B cell (primary cell): ENCODE data around the gene NFATC2. TPM values are rescaled to one million over a fixed set of nuclear protein-coding genes. Genes with fewer than 3 reads are reported as not detected.

Experiments
- ATAC-seq: fragments of 200-7000 bp; cut with Tn5 transposase; one replicate; pipeline ENCODE4 v1.10.0; 2021; ENCODE audit warnings: low read depth, mild to moderate bottlenecking, moderate number of reproducible peaks, moderate library complexity
- CTCF ChIA-PET: fragments of 350-600 bp; sonication (Branson Sonifier 250); formaldehyde crosslinking; loops from one replicate; lab custom pipeline; 2021; ENCODE audit warnings: antibody characterized with exemption, inconsistent platforms; lab: Charles Lee
- POLR2A ChIA-PET: fragments of 350-600 bp; sonication (Branson Sonifier 250); formaldehyde crosslinking; loops from one replicate; lab custom pipeline; 2021; ENCODE audit warnings: antibody characterized with exemption; lab: Charles Lee
- DNase-seq: peaks from one replicate; pipeline ENCODE4 v3.0.0; 2013
- H2AFZ ChIP-seq: 2 replicates; pipeline ENCODE4 v1.6.1; 2012; ENCODE audit warnings: mild to moderate bottlenecking, low read depth, low read length; ENCODE audit not compliant: insufficient read depth, poor library complexity, severe bottlenecking
- H3K27ac ChIP-seq, 2 donors: 1 replicate in 1 of 2; 2 replicates in 1 of 2; pipeline ENCODE4 v1.5.1; 2012 to 2013; ENCODE audit warnings: low read length in 2 of 2, mild to moderate bottlenecking in 2 of 2, moderate library complexity in 1 of 2
- H3K27me3 ChIP-seq, 4 experiments: fragments of 200-600 bp in 1 of 4; sonication (generic) in 1 of 4; replicated peaks in 1 of 4; 1 replicate in 2 of 4; 2 replicates in 2 of 4; pipeline versions ENCODE4 v1.6.1 to v1.7.0; 2013 to 2016; ENCODE audit warnings: low read length in 3 of 4, mild to moderate bottlenecking in 2 of 4, mixed read lengths in 1 of 4, moderate library complexity in 1 of 4; ENCODE audit not compliant: insufficient read depth in 4 of 4, control insufficient read depth in 3 of 4; ENCODE audit errors: control extremely low read depth in 1 of 4
- H3K36me3 ChIP-seq, 2 experiments: replicated peaks in 1 of 2; 1 replicate in 1 of 2; 2 replicates in 1 of 2; pipeline versions ENCODE4 v1.6.1 to v1.7.1; 2013; ENCODE audit warnings: low read length in 1 of 2; ENCODE audit not compliant: insufficient read depth in 2 of 2, control insufficient read depth in 1 of 2; ENCODE audit errors: control extremely low read depth in 1 of 2, extremely low read depth in 1 of 2
- H3K4me1 ChIP-seq, 2 donors: fragments of 200-600 bp in 1 of 2; sonication (generic) in 1 of 2; 1 replicate in 1 of 2; 2 replicates in 1 of 2; pipeline versions ENCODE4 v1.5.1 to v1.6.1; 2013 to 2017; ENCODE audit warnings: low read length in 2 of 2; ENCODE audit not compliant: control insufficient read depth in 2 of 2, insufficient read depth in 2 of 2
- H3K4me2 ChIP-seq: replicated peaks from 2 replicates; pipeline ENCODE3; 2012; ENCODE audit warnings: mild to moderate bottlenecking, low read depth, low read length; ENCODE audit not compliant: poor library complexity, severe bottlenecking
- H3K4me3 ChIP-seq, 5 experiments: fragments of 200-600 bp in 1 of 5; sonication (generic) in 1 of 5; 1 replicate in 3 of 5; 2 replicates in 2 of 5; pipeline versions ENCODE4 v1.5.1 to v1.7.0; 2011 to 2016; ENCODE audit warnings: low read length in 4 of 5, mild to moderate bottlenecking in 4 of 5, low read depth in 2 of 5, control low read depth in 1 of 5, moderate library complexity in 1 of 5; ENCODE audit not compliant: insufficient read depth in 1 of 5; ENCODE audit errors: control extremely low read depth in 1 of 5, extremely low read depth in 1 of 5
- H3K79me2 ChIP-seq: fragments of 200-600 bp; sonication (generic); one replicate; pipeline ENCODE4 v1.6.0; 2016; ENCODE audit warnings: low read length; ENCODE audit not compliant: control insufficient read depth, insufficient read depth
- H3K9ac ChIP-seq: fragments of 200-600 bp; sonication (generic); 2 replicates; pipeline ENCODE4 v1.6.1; 2017; ENCODE audit warnings: mild to moderate bottlenecking, low read length, moderate library complexity
- H3K9me3 ChIP-seq, 3 donors: one replicate each; pipeline versions ENCODE4 v1.6.1 to v1.7.1; 2013; ENCODE audit warnings: low read length in 2 of 3; ENCODE audit not compliant: control insufficient read depth in 2 of 3, insufficient read depth in 1 of 3; ENCODE audit errors: control extremely low read depth in 1 of 3
- H4K20me1 ChIP-seq: 2 replicates; pipeline ENCODE4 v1.6.0; 2012; ENCODE audit warnings: mild to moderate bottlenecking, low read length; ENCODE audit not compliant: insufficient read depth, control insufficient read depth, poor library complexity, severe bottlenecking
- H3K27ac Mint-ChIP-seq: one replicate; pipeline ENCODE4 v1.8.0; 2021; ENCODE audit warnings: mixed read lengths
- H3K27me3 Mint-ChIP-seq: one replicate; pipeline ENCODE4 v1.8.0; 2021; ENCODE audit warnings: mixed read lengths
- H3K4me1 Mint-ChIP-seq: one replicate; pipeline ENCODE4 v1.8.0; 2021; ENCODE audit warnings: mixed read lengths
- H3K4me3 Mint-ChIP-seq: one replicate; pipeline ENCODE4 v1.8.0; 2021; ENCODE audit warnings: mixed read lengths
- H3K9me3 Mint-ChIP-seq: one replicate; pipeline ENCODE4 v1.8.0; 2022; ENCODE audit warnings: mixed read lengths; ENCODE audit not compliant: insufficient read depth
- EZH2 ChIP-seq: IDR thresholded peaks from 2 replicates; pipeline ENCODE4 v1.6.1; 2012; ENCODE audit warnings: borderline replicate concordance, low read depth, mild to moderate bottlenecking, moderate library complexity, low read length; ENCODE audit not compliant: insufficient read depth, poor library complexity, severe bottlenecking
- WGBS: methylation state at CpG from one replicate; pipeline ENCODE4 v1.1.5; 2013; ENCODE audit warnings: missing lambda C conversion rate; ENCODE audit not compliant: insufficient coverage; 5-methylcytosine and 5-hydroxymethylcytosine counted together
- intact Hi-C: fragments of 100-400 bp; cut with micrococcal nuclease; formaldehyde crosslinking; loops from one replicate; pipeline ENCODE4 v1.10.0; 2022
- polyA plus RNA-seq: library from polyadenylated mRNA; depleted of rRNA; stranded (reverse); fragments of >200 nt; gene quantifications from 2 replicates; pipeline ENCODE4 v1.2.3, GENCODE V29; 2012
- total RNA-seq, 2 donors: library from RNA; stranded (reverse); fragments of 120-200 nt in 1 of 2; gene quantifications; 1 replicate in 1 of 2; 2 replicates in 1 of 2; pipeline versions ENCODE4 v1.2.3 to v1.2.4, GENCODE V29; 2013 to 2022
- TF ChIP-seq, protein P1 (sequence below): fragments of 200-600 bp; IDR thresholded peaks from one replicate; pipeline ENCODE4 v1.8.0; 2022; ENCODE audit warnings: antibody characterized with exemption, mild to moderate bottlenecking

The NFATC2 gene
- total and polyA plus RNA-seq, 2 donors (not counting 1 experiment from before 2014, with no cell fraction given) = 10.1 to 38.0 TPM

DNA sequence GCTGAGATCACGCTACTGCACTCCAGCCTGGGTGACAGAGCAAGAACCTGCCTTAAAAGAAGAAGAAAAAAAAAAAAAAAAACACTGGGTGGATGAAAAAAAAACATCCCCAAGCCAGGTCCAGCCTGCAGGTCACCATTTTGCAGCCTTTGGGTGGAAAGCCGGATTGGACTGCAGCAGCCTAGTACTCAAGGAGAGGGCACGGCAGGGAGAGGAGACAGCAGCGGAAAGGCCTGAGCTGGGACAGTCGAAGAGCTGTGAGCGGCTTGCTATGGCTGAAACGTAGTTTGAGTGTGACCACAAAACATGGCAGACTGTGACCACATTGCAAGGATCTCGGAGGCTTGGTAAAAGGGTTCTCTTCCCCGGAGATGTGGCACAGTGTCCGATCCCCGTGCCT, 173.0 kb downstream of the NFATC2 start:
- no peak overlapping the region for H3K27ac Mint-ChIP-seq
- POLR2A ChIA-PET = no interaction called here

DNA sequence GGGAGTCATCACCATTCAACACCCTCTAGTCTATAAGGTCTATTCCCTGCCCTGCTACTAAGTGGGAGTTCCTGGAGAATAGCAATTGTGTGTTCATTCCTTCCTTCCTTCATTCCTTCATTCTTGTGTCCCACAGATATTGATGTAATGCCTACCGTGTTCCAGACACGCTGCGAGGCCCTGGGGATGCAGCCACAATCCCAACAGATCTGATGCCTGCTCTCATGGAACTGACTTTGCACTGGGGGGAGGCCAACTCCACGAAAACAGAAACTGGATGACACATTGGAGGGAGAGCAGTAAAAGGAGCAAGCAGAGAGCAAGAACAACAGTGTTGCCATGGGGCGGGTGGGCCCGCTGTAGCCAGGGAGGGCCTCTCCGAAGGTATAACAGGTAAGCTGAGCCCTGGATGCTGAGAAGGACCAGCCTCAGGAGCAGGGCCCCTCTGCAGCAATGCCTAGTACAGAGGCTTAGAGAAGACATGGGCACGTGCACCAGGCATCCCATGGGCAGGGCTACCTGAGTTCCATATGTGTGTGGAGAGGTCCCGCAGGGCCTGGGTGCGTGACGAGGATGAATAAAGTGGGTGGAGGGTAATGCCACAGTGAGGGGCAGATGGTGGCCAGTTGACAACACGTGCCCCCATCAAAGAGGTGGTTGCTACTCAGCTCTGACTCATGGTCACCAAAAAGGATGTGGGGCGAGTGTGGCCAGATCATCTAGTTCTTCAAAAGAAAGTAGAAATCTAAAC, 173.9 kb downstream of the NFATC2 start:
- Mint-ChIP-seq H3K4me3 (no peak overlapping the region), H3K27ac (no peak overlapping the region), H3K4me1 (peaks cover 3% of the 10 kb centered on the region), H3K27me3 (peaks cover 15% of the 10 kb centered on the region), H3K9me3 (peaks cover 3% of the 10 kb centered on the region)
- ATAC-seq = no peak
- Histone ChIP-seq H2AFZ (no peak overlapping the region), H3K9me3 (peaks cover 0 to 6% (median 5%) of the 10 kb centered on the region in 3 donors), H3K4me1 (peaks cover 0 to 6% of the 10 kb centered on the region in 2 donors), H3K4me2 (no peak overlapping the region), H3K27me3 (peaks cover 0 to 4% (median 0%) of the 10 kb centered on the region in 4 experiments), H4K20me1 (no peaks in the 10 kb centered on the region), H3K27ac (no peak overlapping the region), H3K4me3 (no peak overlapping the region), H3K79me2 (no peaks in the 10 kb centered on the region), H3K9ac (no peak overlapping the region), H3K36me3 (no peaks in the 10 kb centered on the region)
- ChIA-PET CTCF (interaction anchor here (1.3 to 7.9 kb wide), 2 partner anchors 226 to 254 kb away, joined by 4 to 89 read pairs; no protein-coding TSS in a partner anchor), POLR2A (no interaction called here)
- 89% methylated on average over 12 of the region's 13 CpGs for WGBS
- intact Hi-C loops = no loop called here
- DNase-seq = no peak
- TF ChIP-seq, protein P1, sequence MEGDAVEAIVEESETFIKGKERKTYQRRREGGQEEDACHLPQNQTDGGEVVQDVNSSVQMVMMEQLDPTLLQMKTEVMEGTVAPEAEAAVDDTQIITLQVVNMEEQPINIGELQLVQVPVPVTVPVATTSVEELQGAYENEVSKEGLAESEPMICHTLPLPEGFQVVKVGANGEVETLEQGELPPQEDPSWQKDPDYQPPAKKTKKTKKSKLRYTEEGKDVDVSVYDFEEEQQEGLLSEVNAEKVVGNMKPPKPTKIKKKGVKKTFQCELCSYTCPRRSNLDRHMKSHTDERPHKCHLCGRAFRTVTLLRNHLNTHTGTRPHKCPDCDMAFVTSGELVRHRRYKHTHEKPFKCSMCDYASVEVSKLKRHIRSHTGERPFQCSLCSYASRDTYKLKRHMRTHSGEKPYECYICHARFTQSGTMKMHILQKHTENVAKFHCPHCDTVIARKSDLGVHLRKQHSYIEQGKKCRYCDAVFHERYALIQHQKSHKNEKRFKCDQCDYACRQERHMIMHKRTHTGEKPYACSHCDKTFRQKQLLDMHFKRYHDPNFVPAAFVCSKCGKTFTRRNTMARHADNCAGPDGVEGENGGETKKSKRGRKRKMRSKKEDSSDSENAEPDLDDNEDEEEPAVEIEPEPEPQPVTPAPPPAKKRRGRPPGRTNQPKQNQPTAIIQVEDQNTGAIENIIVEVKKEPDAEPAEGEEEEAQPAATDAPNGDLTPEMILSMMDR = no peak
- TF ChIP-seq EZH2 = no peak

More for the DNA sequence above, 173.0 kb downstream of the NFATC2 start:
- H3K9ac ChIP-seq = no peak overlapping the region
- H2AFZ ChIP-seq = no peak overlapping the region
- H3K4me1 Mint-ChIP-seq = peaks cover 3% of the 10 kb centered on the region
- CTCF ChIA-PET = interaction anchor here (1.0 to 7.9 kb wide), 4 partner anchors 10 to 253 kb away, joined by 3 to 89 read pairs (median 4); no protein-coding TSS in a partner anchor
- H3K36me3 ChIP-seq = no peaks in the 10 kb centered on the region
- 95% methylated on average over 8 of the region's 11 CpGs for WGBS
- DNase-seq = no peak
- H3K4me2 ChIP-seq = no peak overlapping the region
- H3K4me3 ChIP-seq = no peak overlapping the region
- peaks cover 15% of the 10 kb centered on the region for H3K27me3 Mint-ChIP-seq
- H4K20me1 ChIP-seq = no peaks in the 10 kb centered on the region
- peaks cover 0 to 6% of the 10 kb centered on the region in 2 donors for H3K4me1 ChIP-seq
- H3K79me2 ChIP-seq = no peaks in the 10 kb centered on the region
- H3K4me3 Mint-ChIP-seq = no peak overlapping the region
- ATAC-seq = no peak
- H3K9me3 ChIP-seq = peaks cover 0 to 3% (median 0%) of the 10 kb centered on the region in 3 donors
- peaks cover 0 to 4% (median 0%) of the 10 kb centered on the region in 4 experiments for H3K27me3 ChIP-seq
- intact Hi-C loops = no loop called here
- no peaks in the 10 kb centered on the region for H3K9me3 Mint-ChIP-seq
- no peak overlapping the region for H3K27ac ChIP-seq
- TF ChIP-seq, protein P1 = no peak
- no peak for TF ChIP-seq EZH2
